Endothelial cell of umbilical vein (primary cell): ENCODE results near the gene SAMD14. TPM values are rescaled to one million over a fixed set of nuclear protein-coding genes. Genes with fewer than 3 reads are reported as not detected.

Source experiments
- BruUV-seq: library from RNA; stranded (reverse); fragments of 400-500 nt; replicated peaks from 2 replicates; lab custom pipeline; 2021; lab: Mats Ljungman, UMichigan
- CTCF ChIA-PET: fragments of 300-600, 350-600 bp; sonication (Branson Sonifier 250); formaldehyde crosslinking; loops from one replicate; lab custom pipeline; 2021; ENCODE audit warnings: antibody characterized with exemption, inconsistent platforms; lab: Charles Lee
- POLR2A ChIA-PET: fragments of 300-600, 350-600 bp; sonication (Branson Sonifier 250); formaldehyde crosslinking; loops from one replicate; lab custom pipeline; 2021; ENCODE audit warnings: antibody characterized with exemption, inconsistent platforms; lab: Charles Lee
- DNase-seq: peaks from one replicate; pipeline ENCODE4 v3.0.0-alpha.2; 2011; ENCODE audit warnings: low read depth, low spot score
- FAIRE-seq: peaks from 2 replicates; lab custom pipeline; 2011; peaks lifted over from hg19 to GRCh38; lab: Jason Lieb, UNC
- H2AFZ ChIP-seq: 2 replicates; pipeline ENCODE4 v1.6.0; 2012; ENCODE audit warnings: low read depth, low read length, control low read depth, inconsistent platforms
- H3K27ac ChIP-seq: 2 replicates; pipeline ENCODE4 v1.5.1; 2011; ENCODE audit warnings: low read depth, mild to moderate bottlenecking, control low read depth, low read length, moderate library complexity; ENCODE audit not compliant: insufficient read depth
- H3K27me3 ChIP-seq, 2 experiments: 2 replicates each; pipeline versions ENCODE4 v1.6.0 to v1.6.1; 2011; ENCODE audit warnings: low read length in 2 of 2, mixed read lengths in 1 of 2; ENCODE audit not compliant: control insufficient read depth in 2 of 2, insufficient read depth in 2 of 2
- H3K36me3 ChIP-seq, 2 experiments: 2 replicates in 1 of 2; 3 replicates in 1 of 2; pipeline ENCODE4 v1.5.1; 2011; ENCODE audit warnings: low read length in 2 of 2, mild to moderate bottlenecking in 1 of 2, moderate library complexity in 1 of 2; ENCODE audit not compliant: control insufficient read depth in 2 of 2, insufficient read depth in 2 of 2; ENCODE audit errors: extremely low read depth in 1 of 2
- H3K4me1 ChIP-seq: 3 replicates; pipeline ENCODE4 v1.5.1; 2011; ENCODE audit warnings: mild to moderate bottlenecking, low read length; ENCODE audit not compliant: control insufficient read depth, insufficient read depth; ENCODE audit errors: extremely low read depth
- H3K4me2 ChIP-seq: 2 replicates; pipeline ENCODE4 v1.6.1; 2011; ENCODE audit warnings: low read length, control low read depth, mixed read lengths; ENCODE audit not compliant: insufficient read depth
- H3K4me3 ChIP-seq, 3 experiments: fragments of 200-600 bp in 1 of 3; sonication (generic), shearing (Covaris generic) in 1 of 3; replicated peaks in 1 of 3; 2 replicates each; pipeline ENCODE4 v1.5.1; 2011 to 2016; ENCODE audit warnings: control low read depth in 3 of 3, low read length in 3 of 3, mild to moderate bottlenecking in 2 of 3, inconsistent platforms in 1 of 3, low read depth in 1 of 3, moderate library complexity in 1 of 3; ENCODE audit not compliant: insufficient read depth in 1 of 3
- H3K79me2 ChIP-seq: 2 replicates; pipeline ENCODE4 v1.6.0; 2012; ENCODE audit warnings: low read length, inconsistent platforms; ENCODE audit not compliant: control insufficient read depth, insufficient read depth
- H3K9ac ChIP-seq: replicated peaks from 2 replicates; pipeline ENCODE3; 2011; ENCODE audit warnings: low read length, control low read depth; ENCODE audit not compliant: insufficient read depth; ENCODE audit errors: extremely low read depth
- H3K9me1 ChIP-seq: replicated peaks from 3 replicates; pipeline ENCODE4 v1.6.0; 2011; ENCODE audit warnings: mild to moderate bottlenecking, low read length; ENCODE audit not compliant: control insufficient read depth, insufficient read depth; ENCODE audit errors: extremely low read depth
- H3K9me3 ChIP-seq: replicated peaks from 2 replicates; pipeline ENCODE4 v1.5.1; 2012; ENCODE audit warnings: low read length, inconsistent platforms; ENCODE audit not compliant: control insufficient read depth, insufficient read depth
- H4K20me1 ChIP-seq: replicated peaks from 2 replicates; pipeline ENCODE3; 2011; ENCODE audit warnings: mild to moderate bottlenecking, low read length; ENCODE audit not compliant: control insufficient read depth, insufficient read depth; ENCODE audit errors: extremely low read depth
- GATA2 ChIP-seq: IDR thresholded peaks from 2 replicates; pipeline ENCODE4 v1.7.0; 2011; ENCODE audit warnings: low read depth, mild to moderate bottlenecking, moderate library complexity, mixed read lengths, low read length; ENCODE audit not compliant: insufficient read length, insufficient read depth
- MAX ChIP-seq: IDR thresholded peaks from 2 replicates; pipeline ENCODE4 v1.6.1; 2011; ENCODE audit not compliant: insufficient read depth, insufficient read length
- POLR2AphosphoS5 ChIP-seq: IDR thresholded peaks from 2 replicates; pipeline ENCODE4 v1.6.1; 2012; ENCODE audit warnings: low read depth, mild to moderate bottlenecking, control low read depth, low read length, moderate library complexity; ENCODE audit not compliant: insufficient read depth
- dilution Hi-C: fragments of 300-500 bp; cut with MboI; formaldehyde crosslinking; loops from one replicate; pipeline ENCODE4 v1.15.0; 2019; ENCODE audit warnings: low sequenced_read_pairs; ENCODE audit not compliant: extremely low pct_ligation_motif_present
- intact Hi-C: fragments of 100-400 bp; cut with micrococcal nuclease; formaldehyde crosslinking; loops from one replicate; pipeline ENCODE4 v1.10.0; 2022
- polyA plus RNA-seq, 4 experiments: library from polyadenylated mRNA; depleted of rRNA in 3 of 4; stranded (reverse) in 3 of 4; unstranded in 1 of 4; fragments of >200 nt; gene quantifications; 2 replicates each; pipeline versions ENCODE4 v1.2.1 to v1.2.3, GENCODE V29; 2011 to 2012; ENCODE audit warnings: missing spikeins in 1 of 4
- total RNA-seq: library from RNA; stranded (reverse); gene quantifications from 2 replicates; pipeline ENCODE4 v1.2.3, GENCODE V29; 2021
- TF ChIP-seq, protein P1 (sequence below), 2 donors: IDR thresholded peaks; 1 replicate in 1 of 2; 2 replicates in 1 of 2; pipeline ENCODE4 v1.5.1; 2011; ENCODE audit warnings: low read length in 2 of 2, mild to moderate bottlenecking in 2 of 2, moderate library complexity in 2 of 2, control low read depth in 1 of 2, inconsistent platforms in 1 of 2, low read depth in 1 of 2; ENCODE audit not compliant: insufficient read depth in 1 of 2; ENCODE audit errors: extremely low read depth in 1 of 2

The SAMD14 gene
- total and polyA plus RNA-seq, 2 donors (not counting 3 experiments of a cell fraction or from before 2014, with no cell fraction given), result 6.8 to 15.6 TPM

- no peaks in the 10 kb centered on the region for H3K9me3 ChIP-seq
- no TSS peak for BruUV-seq
- no peak overlapping the region for H3K4me3 ChIP-seq
- H3K9me1 ChIP-seq, result no peaks in the 10 kb centered on the region
- H3K79me2 ChIP-seq, result no peaks in the 10 kb centered on the region
- DNase-seq (no peak), FAIRE-seq (no peak)
- H3K4me2 ChIP-seq, result no peak overlapping the region
- no peaks in the 10 kb centered on the region for H3K36me3 ChIP-seq
- no peaks in the 10 kb centered on the region for H4K20me1 ChIP-seq
- no peak overlapping the region for H3K9ac ChIP-seq
- H3K27me3 ChIP-seq, result no peaks in the 10 kb centered on the region
- ChIA-PET POLR2A (no interaction called here), CTCF (interaction anchor here (0.6 to 8.8 kb wide), 40 partner anchors 8 to 192 kb away, joined by 3 to 234 read pairs (median 5); partner anchors contain the start of genes COL1A1 and TMEM92)
- TF ChIP-seq MAX, result no peak
- TF ChIP-seq GATA2, result no peak
- no peak for TF ChIP-seq POLR2AphosphoS5
- TF ChIP-seq, protein P1, sequence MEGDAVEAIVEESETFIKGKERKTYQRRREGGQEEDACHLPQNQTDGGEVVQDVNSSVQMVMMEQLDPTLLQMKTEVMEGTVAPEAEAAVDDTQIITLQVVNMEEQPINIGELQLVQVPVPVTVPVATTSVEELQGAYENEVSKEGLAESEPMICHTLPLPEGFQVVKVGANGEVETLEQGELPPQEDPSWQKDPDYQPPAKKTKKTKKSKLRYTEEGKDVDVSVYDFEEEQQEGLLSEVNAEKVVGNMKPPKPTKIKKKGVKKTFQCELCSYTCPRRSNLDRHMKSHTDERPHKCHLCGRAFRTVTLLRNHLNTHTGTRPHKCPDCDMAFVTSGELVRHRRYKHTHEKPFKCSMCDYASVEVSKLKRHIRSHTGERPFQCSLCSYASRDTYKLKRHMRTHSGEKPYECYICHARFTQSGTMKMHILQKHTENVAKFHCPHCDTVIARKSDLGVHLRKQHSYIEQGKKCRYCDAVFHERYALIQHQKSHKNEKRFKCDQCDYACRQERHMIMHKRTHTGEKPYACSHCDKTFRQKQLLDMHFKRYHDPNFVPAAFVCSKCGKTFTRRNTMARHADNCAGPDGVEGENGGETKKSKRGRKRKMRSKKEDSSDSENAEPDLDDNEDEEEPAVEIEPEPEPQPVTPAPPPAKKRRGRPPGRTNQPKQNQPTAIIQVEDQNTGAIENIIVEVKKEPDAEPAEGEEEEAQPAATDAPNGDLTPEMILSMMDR (IDR thresholded peaks at IDR 0.05; ENCODE audit: extremely low read depth in 1 of 2, insufficient read depth in 1 of 2, low read depth in 1 of 2, low read length in 2 of 2), result no peak
- H3K4me1 ChIP-seq, result peaks cover 5% of the 10 kb centered on the region
- no peak overlapping the region for H3K27ac ChIP-seq
- intact Hi-C loops (loop anchor here (1.0 kb wide), 2 partner anchors 28 to 127 kb away; no protein-coding TSS in a partner anchor), dilution Hi-C loops (no loop called here)
- no peak overlapping the region for H2AFZ ChIP-seq
Measured at GRCh38 chr17:50169881-50170459, 40.0 kb upstream of the SAMD14 start.
